Measurements from ENCODE around the gene CCDC86. TPM values are rescaled to one million over a fixed set of nuclear protein-coding genes. Genes with fewer than 3 reads are reported as not detected.

The CCDC86 gene
- total and polyA plus RNA-seq, 9 of the 15 experiments (the other 6 are each of a cell fraction or from before 2014, with no cell fraction given), result 4.6 to 102 (median 25.2) TPM

GRCh38 chr11:60872124-60872960 is 30.4 kb downstream of the CCDC86 start:
- Histone ChIP-seq H3K4me3 (no peak overlapping the region), H3K9ac (ENCODE audit: insufficient read depth in 1 of 2, low read depth in 2 of 2, low read length in 2 of 2) (peak overlapping the region in 1 of 2 experiments; percentile 6; a peak in 1 of 4 replicates), H3K9me1 (ENCODE audit: control insufficient read depth, insufficient read depth, low read length) (peaks cover 3% of the 10 kb centered on the region), H2AFZ (ENCODE audit: low read depth, low read length) (no peak overlapping the region), H4K20me1 (replicated peaks; ENCODE audit: control insufficient read depth, insufficient read depth, low read length) (no peaks in the 10 kb centered on the region; the same call in 1 of the 2 replicates), H3K4me1 (replicated peaks in 1 of 2; ENCODE audit: control insufficient read depth in 2 of 2, insufficient read depth in 2 of 2, low read length in 2 of 2) (peaks cover 6 to 25% of the 10 kb centered on the region in 2 experiments; a peak in 4 of 5 replicates), H3K4me2 (ENCODE audit: insufficient read depth, low read length) (no peak overlapping the region), H3K27ac (ENCODE audit: extremely low read depth, low read depth, low read length) (no peak overlapping the region), H3K79me2 (ENCODE audit: control insufficient read depth, insufficient read depth, low read length) (no peaks in the 10 kb centered on the region), H3K9me3 (replicated peaks; ENCODE audit: control insufficient read depth, insufficient read depth, low read depth, low read length) (no peaks in the 10 kb centered on the region), H3K36me3 (ENCODE audit: control insufficient read depth, insufficient read depth, low read length) (no peaks in the 10 kb centered on the region), H3K27me3 (ENCODE audit: control insufficient read depth in 2 of 2, insufficient read depth in 2 of 2, low read length in 2 of 2) (no peaks in the 10 kb centered on the region)
- CTCF ChIA-PET (ENCODE audit: low intra/inter-chr PET ratio), result interaction anchor here (0.5 kb wide), 1 partner anchor 77 kb away, joined by 3 read pairs; no protein-coding TSS in a partner anchor
- 57% methylated on average over 6 of the region's 6 CpGs for WGBS (ENCODE audit: insufficient coverage, low coverage, missing lambda C conversion rate)
- in situ Hi-C loops (cut with MboI) (no loop called here), intact Hi-C loops (cut with micrococcal nuclease) (no loop called here)
- FAIRE-seq (no peak), ATAC-seq (peak; percentile 67), DNase-seq (ENCODE audit: extremely low read depth in 1 of 4, low spot score in 3 of 4) (no peak)
- BruUV-seq (replicated peaks), result no TSS peak
- no peak for TF ChIP-seq TBL1XR1 (IDR thresholded peaks at IDR 0.05; ENCODE audit: low read length in 2 of 2)
- no peak for TF ChIP-seq PTBP1 (IDR thresholded peaks at IDR 0.05; ENCODE audit: low read depth, low read length)
- peak; percentile 7 for TF ChIP-seq DACH1 (IDR thresholded peaks at IDR 0.05; ENCODE audit: partially characterized antibody)
- TF ChIP-seq MAFK (IDR thresholded peaks at IDR 0.05; ENCODE audit: low read length), result no peak
- TF ChIP-seq HBP1 (CRISPR knock-in tag; IDR thresholded peaks at IDR 0.05), result no peak
- no peak for TF ChIP-seq NR2C2 (CRISPR knock-in tag; IDR thresholded peaks at IDR 0.05)
- TF ChIP-seq NR2C2 (tag; IDR thresholded peaks at IDR 0.05), result 0 out of 2 replicates have a peak, but pooled peaks have one; percentile 34
- TF ChIP-seq UBTF (IDR thresholded peaks at IDR 0.05; ENCODE audit: borderline replicate concordance in 1 of 2, low read depth in 2 of 2, low read length in 2 of 2), result no peak
- TF ChIP-seq CEBPB (tag; IDR thresholded peaks at IDR 0.05), result no peak
- POLR2A ChIA-PET, result interaction anchor here (1.1 to 2.1 kb wide), 4 partner anchors 8 to 41 kb away, joined by 3 to 7 read pairs (median 6); partner anchors contain the start of gene TMEM109
